GM18873 (cell line): ENCODE data around the gene ZBP1.

ENCODE experiments used
- ATAC-seq: cut with Tn5 transposase; IDR thresholded peaks from one replicate; pipeline ENCODE4 v1.9.1; 2021; ENCODE audit warnings: mild to moderate bottlenecking, moderate library complexity, moderate number of reproducible peaks; ENCODE audit not compliant: unreplicated experiment, low FRiP score

The ZBP1 gene

DNA sequence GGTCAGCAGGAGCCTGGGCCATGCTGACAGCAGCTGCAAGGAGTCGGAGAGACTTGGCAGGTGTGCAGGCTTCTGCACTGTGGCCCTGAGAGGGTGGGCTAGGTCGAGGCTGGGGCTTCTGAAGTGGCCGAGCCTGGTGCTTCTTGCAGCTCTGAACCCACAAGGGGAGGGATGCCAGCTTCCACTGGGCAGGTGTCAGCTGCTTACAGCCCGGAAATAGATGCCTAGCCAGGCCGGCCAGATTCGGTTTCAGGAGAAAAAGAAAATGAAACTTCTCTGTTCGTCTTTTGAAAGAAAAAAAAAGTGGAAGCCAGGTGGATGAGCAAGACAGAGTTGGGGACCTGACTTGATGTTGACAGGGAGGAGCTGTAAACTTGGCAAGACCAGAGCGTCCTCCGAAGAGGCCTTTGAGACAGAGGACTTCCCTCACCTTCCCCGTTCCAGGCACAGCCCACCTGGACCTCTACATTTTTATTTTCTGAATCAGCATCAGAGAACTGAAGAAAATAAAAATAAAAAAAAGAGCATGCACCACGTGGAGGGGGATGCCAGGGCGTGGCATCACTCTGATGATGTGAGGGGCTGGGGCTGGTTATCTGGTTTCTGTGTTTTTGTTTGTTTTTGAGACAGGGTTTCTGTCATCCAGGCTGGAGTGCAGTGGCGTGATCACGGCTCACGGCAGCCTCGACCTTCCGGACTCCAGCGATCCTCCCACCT lies at the start of gene ZBP1:
TSS of gene ZBP1 (minus strand) at position 153 of the 717 bp plus-strand sequence. CDS start at position 22, 131 bp downstream.
- peak; percentile 55 for ATAC-seq

- no peak for ATAC-seq
These were observed 49.4 kb upstream of the ZBP1 start for GRCh38 chr20:57669632-57670031.

GRCh38 chr20:57667924-57668782 lies 47.9 kb upstream of the ZBP1 start:
- ATAC-seq, result no peak

DNA sequence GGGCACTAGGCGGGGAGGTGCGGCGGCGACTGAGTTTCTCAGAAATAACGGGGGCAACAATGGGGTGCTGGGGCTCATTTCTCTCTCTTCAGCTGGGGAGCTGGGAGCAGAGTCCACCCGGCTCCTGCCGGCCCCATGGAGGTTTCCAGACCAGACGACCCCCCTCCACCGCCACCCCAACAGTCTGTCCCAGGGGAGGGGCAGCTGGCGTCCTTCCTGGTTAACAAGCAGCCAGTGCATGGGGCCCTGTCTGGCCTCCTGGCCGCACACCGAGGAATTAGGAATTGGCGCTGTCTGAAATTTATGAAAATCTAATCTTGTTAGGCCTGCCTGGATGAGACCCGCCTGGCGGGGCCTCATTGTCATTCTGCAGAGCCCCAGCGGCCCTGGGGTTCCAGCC lies 47.2 kb upstream of the ZBP1 start:
- ATAC-seq, result no peak

- no peak for ATAC-seq
These were observed 46.6 kb upstream of the ZBP1 start for GRCh38 chr20:57666834-57667157.

- no peak for ATAC-seq
These were observed 46.0 kb upstream of the ZBP1 start for GRCh38 chr20:57666106-57666833.

GRCh38 chr20:57665589-57665971 lies 45.4 kb upstream of the ZBP1 start:
- no peak for ATAC-seq

DNA sequence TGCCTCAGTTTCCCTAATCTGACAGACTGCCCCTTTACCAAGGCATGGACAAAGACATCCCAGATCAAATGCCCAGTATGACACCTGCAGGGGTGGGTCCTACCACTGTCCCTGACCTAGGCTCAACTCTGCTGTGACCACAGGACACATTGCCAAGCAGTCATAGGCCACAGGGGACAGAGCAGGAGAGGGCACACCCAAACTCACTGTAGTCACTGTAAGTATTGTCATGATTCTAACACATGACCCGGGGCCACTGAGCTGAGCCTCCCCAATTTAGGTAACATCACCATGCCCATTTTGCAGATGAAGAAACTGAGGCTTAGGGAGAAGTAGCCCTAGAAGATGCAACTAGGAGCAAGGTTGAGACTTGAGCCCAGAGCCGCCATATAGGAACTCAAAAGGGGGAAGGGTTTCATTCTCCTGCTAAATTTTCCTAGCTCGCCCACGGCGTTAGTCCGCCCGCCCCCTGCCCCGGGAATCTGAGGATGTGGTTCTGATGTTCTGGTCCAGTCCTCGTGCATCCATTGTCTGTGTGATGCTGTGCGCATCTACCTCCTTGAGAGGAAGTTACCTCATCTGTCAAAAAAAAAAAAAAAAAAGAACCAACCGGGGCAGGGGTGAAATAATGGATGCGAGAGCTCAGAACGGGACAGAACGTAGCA lies 44.8 kb upstream of the ZBP1 start:
- ATAC-seq, result no peak

GRCh38 chr20:57664476-57664875 lies 44.2 kb upstream of the ZBP1 start:
- ATAC-seq, result no peak

- no peak for ATAC-seq
These were observed 43.6 kb upstream of the ZBP1 start for GRCh38 chr20:57663681-57664451.

GRCh38 chr20:57663241-57663640 lies 43.0 kb upstream of the ZBP1 start:
- no peak for ATAC-seq

GRCh38 chr20:57662456-57663240 lies 42.4 kb upstream of the ZBP1 start:
- no peak for ATAC-seq

DNA sequence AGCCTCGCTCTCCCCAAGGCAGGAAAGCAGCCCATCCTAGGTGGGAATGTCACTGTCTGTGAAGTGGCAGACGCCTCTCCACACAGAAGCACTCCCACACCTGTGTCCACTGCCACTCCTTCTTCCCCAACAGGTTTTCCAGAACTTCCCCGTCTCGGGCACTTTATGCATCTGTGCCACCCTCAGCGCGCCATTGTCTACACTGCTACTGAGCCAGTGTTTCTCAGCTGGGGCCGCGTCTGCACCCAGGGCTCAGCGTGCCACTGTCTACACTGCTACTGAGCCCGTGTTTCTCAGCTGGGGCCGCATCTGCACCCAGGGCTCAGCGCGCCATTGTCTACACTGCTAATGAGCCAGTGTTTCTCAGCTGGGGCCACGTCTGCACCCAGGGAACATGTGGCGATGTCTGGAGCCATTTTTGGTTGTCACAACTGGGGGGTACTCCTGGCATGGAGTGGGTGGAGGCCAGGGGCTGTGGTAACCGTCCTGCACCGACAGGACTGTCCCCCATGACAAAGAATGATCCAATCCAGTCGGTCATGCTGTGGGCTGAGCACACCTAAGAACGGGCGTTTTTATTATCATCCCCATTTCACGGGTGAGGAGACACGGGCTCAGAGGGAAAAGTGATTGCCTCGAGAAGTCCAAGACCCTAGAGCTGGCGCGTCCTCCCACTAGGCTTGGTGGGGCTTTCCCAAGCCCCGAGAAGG lies 41.7 kb upstream of the ZBP1 start:
- ATAC-seq, result no peak

DNA sequence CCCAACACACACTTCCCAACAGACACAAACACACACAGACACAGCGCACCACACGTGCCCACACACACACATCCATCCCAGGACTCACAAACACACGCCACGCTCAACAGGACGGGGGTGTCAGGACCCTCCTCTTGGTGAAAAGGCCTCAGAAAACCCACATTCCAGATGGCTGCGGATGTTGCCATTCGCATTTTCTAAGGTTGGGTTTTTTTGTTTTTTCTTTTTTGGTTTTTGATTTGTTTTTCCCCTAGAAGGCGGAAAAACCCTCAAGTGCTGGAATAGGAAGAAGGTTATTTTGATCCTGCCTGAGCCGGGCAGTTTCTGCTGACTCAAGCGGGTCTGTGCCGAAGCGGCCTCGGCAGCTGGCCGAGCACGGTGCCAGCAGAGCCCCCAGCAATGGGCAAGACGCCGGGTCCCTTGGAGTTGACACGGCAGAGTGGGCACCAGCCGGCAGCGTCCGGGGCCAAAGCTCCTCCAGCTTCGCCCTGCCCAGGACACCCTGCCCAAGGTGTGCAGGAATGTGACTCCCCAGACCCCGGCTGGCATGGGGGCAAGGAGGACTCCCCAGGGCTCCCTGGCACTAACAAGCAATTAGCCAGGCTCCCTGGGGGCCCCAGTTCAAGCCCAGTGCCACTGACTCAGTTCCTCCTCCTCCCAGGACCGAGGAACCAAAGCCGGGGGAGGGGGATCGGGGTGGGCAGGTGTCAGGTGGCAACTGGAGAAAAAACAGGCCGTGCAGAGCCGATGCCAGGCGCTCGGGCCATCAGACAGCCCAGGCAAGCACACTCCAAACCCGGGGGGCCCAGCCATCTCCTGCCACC lies 40.9 kb upstream of the ZBP1 start:
- ATAC-seq, result no peak

- ATAC-seq, result no peak
These were observed 40.1 kb upstream of the ZBP1 start for GRCh38 chr20:57660181-57660921.

- ATAC-seq, result no peak
These were observed 39.4 kb upstream of the ZBP1 start for GRCh38 chr20:57659517-57660180.
